Spleen (tissue), 11 donors: ENCODE measurements around the gene HUNK. TPM values are rescaled to one million over a fixed set of nuclear protein-coding genes. Genes with fewer than 3 reads are reported as not detected.

Source experiments
- DNase-seq: peaks from one replicate; pipeline ENCODE4 v3.0.0-alpha.2; 2020
- H3K27ac ChIP-seq, 8 donors: fragments of 200-600 bp; sonication (generic) in 7 of 8; 1 replicate in 4 of 8; 2 replicates in 4 of 8; pipeline versions ENCODE4 v1.5.0 to v1.8.0; 2016 to 2021; ENCODE audit warnings: inconsistent platforms in 4 of 8, mild to moderate bottlenecking in 4 of 8, moderate library complexity in 1 of 8
- H3K27me3 ChIP-seq, 7 donors: fragments of 200-600 bp; sonication (generic) in 6 of 7; replicated peaks in 1 of 7; 1 replicate in 4 of 7; 2 replicates in 3 of 7; pipeline versions ENCODE4 v1.5.0 to v1.8.0; 2016 to 2021; ENCODE audit warnings: inconsistent platforms in 3 of 7, mild to moderate bottlenecking in 1 of 7
- H3K36me3 ChIP-seq, 6 donors: fragments of 200-600 bp; sonication (generic) in 5 of 6; 1 replicate in 4 of 6; 2 replicates in 2 of 6; pipeline versions ENCODE4 v1.5.0 to v1.8.0; 2016 to 2021; ENCODE audit warnings: inconsistent platforms in 2 of 6
- H3K4me1 ChIP-seq, 6 donors: fragments of 200-600 bp; sonication (generic) in 5 of 6; 1 replicate in 3 of 6; 2 replicates in 3 of 6; pipeline versions ENCODE4 v1.5.0 to v1.8.0; 2016 to 2021; ENCODE audit warnings: inconsistent platforms in 3 of 6
- H3K4me3 ChIP-seq, 8 donors: fragments of 200-600 bp; sonication (generic) in 7 of 8; 1 replicate in 4 of 8; 2 replicates in 4 of 8; pipeline versions ENCODE4 v1.5.0 to v1.8.0; 2016 to 2021; ENCODE audit warnings: inconsistent platforms in 4 of 8, mild to moderate bottlenecking in 4 of 8, moderate library complexity in 2 of 8
- H3K9me3 ChIP-seq, 8 donors: fragments of 200-600 bp; sonication (generic) in 7 of 8; 1 replicate in 4 of 8; 2 replicates in 4 of 8; pipeline versions ENCODE4 v1.5.0 to v1.8.0; 2016 to 2021; ENCODE audit warnings: inconsistent platforms in 4 of 8
- CTCF ChIP-seq, 11 experiments: fragments of 200-600 bp in 7 of 11; fragments of 450-650 bp in 4 of 11; sonication (generic) in 4 of 11; IDR thresholded peaks in 8 of 11; conservative IDR thresholded peaks in 3 of 11; 1 replicate in 7 of 11; 2 replicates in 4 of 11; pipeline versions ENCODE4 v1.4.0 to v1.8.0; 2016 to 2021; ENCODE audit warnings: antibody characterized with exemption in 11 of 11, inconsistent platforms in 4 of 11, mild to moderate bottlenecking in 1 of 11
- POLR2A ChIP-seq, 3 donors: fragments of 450-650 bp; IDR thresholded peaks; one replicate each; pipeline ENCODE4 v1.5.1; 2017; ENCODE audit warnings: antibody characterized with exemption in 3 of 3, mild to moderate bottlenecking in 1 of 3
- POLR2AphosphoS5 ChIP-seq, 3 donors: sonication (generic); formaldehyde crosslinking; IDR thresholded peaks; one replicate each; pipeline ENCODE4 v1.5.1; 2017; ENCODE audit warnings: antibody characterized with exemption in 3 of 3
- WGBS, 5 donors: extraction: QIAGEN DNeasy Blood & Tissue Kit in 3 of 5; methylation state at CpG; one replicate each; pipeline versions ENCODE4 v1.1.5 to v1.1.7; 2013 to 2018; 5-methylcytosine and 5-hydroxymethylcytosine counted together
- intact Hi-C: fragments of 100-400 bp; cut with DNase I; formaldehyde crosslinking; loops from one replicate; pipeline ENCODE4 v1.15.0; 2023; ENCODE audit warnings: low total_unique reads
- polyA plus RNA-seq, 3 donors: library from polyadenylated mRNA; stranded (reverse); fragments of 200-250 nt; gene quantifications; one replicate each; pipeline ENCODE4 v1.2.1, GENCODE V29; 2013
- total RNA-seq, 7 donors: library from RNA; depleted of rRNA in 3 of 7; stranded (reverse); fragments of >200 nt in 3 of 7; fragmentation: NEBNext Ultra II Directional in 4 of 7; extraction: Animal tissue kit (Norgen Biotek cat#: 25700) in 4 of 7; gene quantifications; one replicate each; pipeline versions ENCODE4 v1.1.0 to v1.2.1, GENCODE V29; 2016 to 2021
- donor health status: healthy with polysubstance abuse.
- donor health status: DM: no; HTN: no; CAD: no; lungs with moderate emphysema.
- donor health status: DM: no; HTN: no; CAD: no.
- donor health status: Bipolar disorder and iron deficiency.
- donor health status: healthy.
- donor health status: DM: no; HTN: no; CAD: no.
- donor health status: DM: yes; HTN: yes; CAD: no.

Gene HUNK
- total and polyA plus RNA-seq, 10 donors, result 0.06 to 0.41 (median 0.14) TPM; not detected in 3

DNA sequence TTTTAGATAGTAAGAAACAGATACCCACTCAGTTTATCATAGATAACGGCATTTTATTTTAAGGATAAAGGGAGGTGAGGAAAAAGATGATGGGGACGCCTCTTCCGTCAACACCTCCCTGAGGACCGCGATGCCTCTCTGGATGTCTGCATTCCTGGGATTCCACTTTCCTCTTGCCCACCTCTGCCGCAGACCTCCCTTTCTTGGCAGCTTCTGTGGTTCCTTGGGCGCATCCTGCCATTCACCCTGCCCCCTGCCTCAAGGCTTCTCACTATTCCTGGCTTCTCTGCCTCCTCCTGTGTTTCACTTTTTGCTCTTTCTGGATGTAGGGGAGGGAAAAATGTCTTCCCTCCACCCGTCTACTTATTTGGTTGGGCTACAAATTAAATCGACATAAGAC, 19.9 kb downstream of the HUNK start:
- TF ChIP-seq POLR2AphosphoS5 (IDR thresholded peaks at IDR 0.05), result no peak
- no peak for TF ChIP-seq POLR2A (IDR thresholded peaks at IDR 0.05)
- Histone ChIP-seq H3K4me1 (no peaks in the 10 kb centered on the region), H3K36me3 (no peaks in the 10 kb centered on the region), H3K4me3 (no peak overlapping the region), H3K27me3 (peaks cover 0 to 15% (median 0%) of the 10 kb centered on the region in 7 donors), H3K27ac (no peak overlapping the region), H3K9me3 (no peaks in the 10 kb centered on the region)
- no peak for DNase-seq
- intact Hi-C loops, result no loop called here
- WGBS, 5 donors, result 58 to 71% (median 69%) methylated on average over 9 of the region's 9 CpGs

DNA sequence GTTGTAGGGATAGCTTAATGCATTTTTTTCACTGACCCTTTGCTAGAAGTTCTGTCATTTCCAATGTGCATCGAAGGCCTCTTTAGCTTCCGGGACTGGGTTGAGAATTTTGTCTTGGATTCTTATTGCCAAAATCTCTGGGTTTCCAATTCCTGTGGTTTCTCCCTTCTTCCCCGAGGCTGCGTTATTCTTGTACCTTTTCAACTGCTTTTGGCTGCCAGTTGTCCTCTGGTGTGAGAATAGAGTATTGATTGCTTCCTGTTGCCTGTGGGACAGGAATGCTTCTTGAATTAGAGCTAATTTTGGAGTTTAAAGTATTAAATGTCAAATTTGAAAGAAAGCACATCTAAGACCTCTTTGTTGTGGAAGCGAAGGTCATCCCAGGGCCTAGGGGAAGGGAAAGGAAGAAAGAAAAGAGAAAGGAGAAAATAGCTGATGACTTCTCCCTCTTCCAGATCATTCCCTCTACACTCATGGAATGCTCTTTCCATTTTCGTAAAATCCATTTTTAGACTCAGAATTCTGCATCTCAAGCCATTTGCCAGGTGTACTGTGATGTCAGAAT, 21.1 kb downstream of the HUNK start:
- Histone ChIP-seq H3K9me3 (no peaks in the 10 kb centered on the region), H3K4me1 (no peaks in the 10 kb centered on the region), H3K27me3 (peaks cover 0 to 15% (median 0%) of the 10 kb centered on the region in 7 donors), H3K36me3 (no peaks in the 10 kb centered on the region), H3K27ac (no peak overlapping the region), H3K4me3 (no peak overlapping the region)
- intact Hi-C loops, result no loop called here
- DNase-seq, result no peak
- WGBS, 5 donors, result 58 to 65% (median 63%) methylated on average over 6 of the region's 6 CpGs
- TF ChIP-seq CTCF (IDR thresholded peaks at IDR 0.05 in 8 of 11, conservative IDR thresholded peaks at IDR 0.05 in 3 of 11) (no peak), POLR2AphosphoS5 (IDR thresholded peaks at IDR 0.05) (no peak), POLR2A (IDR thresholded peaks at IDR 0.05) (no peak)

GRCh38 chr21:31894457-31894856, 21.6 kb downstream of the HUNK start:
- Histone ChIP-seq H3K27ac (no peak overlapping the region), H3K36me3 (no peaks in the 10 kb centered on the region), H3K27me3 (peaks cover 0 to 15% (median 0%) of the 10 kb centered on the region in 7 donors), H3K4me3 (no peak overlapping the region), H3K9me3 (no peaks in the 10 kb centered on the region), H3K4me1 (no peaks in the 10 kb centered on the region)
- no peak for TF ChIP-seq CTCF (IDR thresholded peaks at IDR 0.05 in 8 of 11, conservative IDR thresholded peaks at IDR 0.05 in 3 of 11)
- no peak for TF ChIP-seq POLR2A (IDR thresholded peaks at IDR 0.05)
- TF ChIP-seq POLR2AphosphoS5 (IDR thresholded peaks at IDR 0.05), result no peak
- no peak for DNase-seq
- intact Hi-C loops, result no loop called here
- WGBS, 5 donors, result 59 to 82% (median 79%) methylated on average over 1 to 2 of the region's 2 CpGs

- Histone ChIP-seq H3K4me1 (no peaks in the 10 kb centered on the region), H3K27ac (no peak overlapping the region), H3K36me3 (no peaks in the 10 kb centered on the region), H3K27me3 (peaks cover 0 to 15% (median 0%) of the 10 kb centered on the region in 7 donors), H3K4me3 (no peak overlapping the region), H3K9me3 (no peaks in the 10 kb centered on the region)
- intact Hi-C loops, result no loop called here
- DNase-seq, result no peak
- TF ChIP-seq CTCF (IDR thresholded peaks at IDR 0.05 in 8 of 11, conservative IDR thresholded peaks at IDR 0.05 in 3 of 11) (no peak), POLR2AphosphoS5 (IDR thresholded peaks at IDR 0.05) (no peak), POLR2A (IDR thresholded peaks at IDR 0.05) (no peak)
- WGBS, 5 donors, result 61 to 73% (median 66%) methylated on average over 6 of the region's 6 CpGs
Observed at GRCh38 chr21:31895077-31895835, 22.4 kb downstream of the HUNK start.
